Lower leg skin (tissue), 3 donors: Measurements from ENCODE around the gene TRIM71.

Experiments
- POLR2A ChIP-seq, 2 donors: fragments of 450-650 bp; IDR thresholded peaks; one replicate each; pipeline ENCODE4 v1.6.1; 2016 to 2017; ENCODE audit warnings: antibody characterized with exemption in 2 of 2, mild to moderate bottlenecking in 1 of 2, moderate library complexity in 1 of 2
- TF ChIP-seq, protein P1 (sequence below), 3 donors: fragments of 450-650 bp; IDR thresholded peaks; one replicate each; pipeline ENCODE4 v1.5.1; 2016; ENCODE audit warnings: antibody characterized with exemption in 3 of 3, mild to moderate bottlenecking in 3 of 3, moderate library complexity in 2 of 3

DNA sequence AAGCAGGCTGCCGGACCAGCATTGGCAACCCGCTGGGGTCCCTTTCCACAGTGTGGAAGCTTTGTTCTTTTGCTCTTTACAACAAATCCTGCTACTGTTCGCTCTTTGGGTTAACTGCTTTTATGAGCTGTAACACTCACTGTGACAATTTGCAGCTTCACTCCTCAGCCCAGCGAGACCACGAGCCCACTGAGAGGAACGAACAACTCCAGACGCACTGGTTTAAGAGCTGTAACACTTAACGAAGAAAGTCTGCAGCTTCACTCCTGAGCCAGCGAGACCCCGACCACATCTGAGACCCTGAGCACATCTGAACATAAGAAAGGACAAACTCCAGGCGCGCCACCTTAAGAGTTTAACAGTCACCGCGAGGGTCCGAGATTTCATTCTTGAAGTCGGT, 122.9 kb downstream of the TRIM71 start:
- TF ChIP-seq, protein P1, sequence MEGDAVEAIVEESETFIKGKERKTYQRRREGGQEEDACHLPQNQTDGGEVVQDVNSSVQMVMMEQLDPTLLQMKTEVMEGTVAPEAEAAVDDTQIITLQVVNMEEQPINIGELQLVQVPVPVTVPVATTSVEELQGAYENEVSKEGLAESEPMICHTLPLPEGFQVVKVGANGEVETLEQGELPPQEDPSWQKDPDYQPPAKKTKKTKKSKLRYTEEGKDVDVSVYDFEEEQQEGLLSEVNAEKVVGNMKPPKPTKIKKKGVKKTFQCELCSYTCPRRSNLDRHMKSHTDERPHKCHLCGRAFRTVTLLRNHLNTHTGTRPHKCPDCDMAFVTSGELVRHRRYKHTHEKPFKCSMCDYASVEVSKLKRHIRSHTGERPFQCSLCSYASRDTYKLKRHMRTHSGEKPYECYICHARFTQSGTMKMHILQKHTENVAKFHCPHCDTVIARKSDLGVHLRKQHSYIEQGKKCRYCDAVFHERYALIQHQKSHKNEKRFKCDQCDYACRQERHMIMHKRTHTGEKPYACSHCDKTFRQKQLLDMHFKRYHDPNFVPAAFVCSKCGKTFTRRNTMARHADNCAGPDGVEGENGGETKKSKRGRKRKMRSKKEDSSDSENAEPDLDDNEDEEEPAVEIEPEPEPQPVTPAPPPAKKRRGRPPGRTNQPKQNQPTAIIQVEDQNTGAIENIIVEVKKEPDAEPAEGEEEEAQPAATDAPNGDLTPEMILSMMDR (IDR thresholded peaks at IDR 0.05): no peak
- TF ChIP-seq POLR2A (IDR thresholded peaks at IDR 0.05): no peak
